Fibroblast of the aortic adventitia (primary cell): ENCODE data around the gene MYCBPAP. TPM values are rescaled to one million over a fixed set of nuclear protein-coding genes. Genes with fewer than 3 reads are reported as not detected.

ENCODE experiments used
- DNase-seq: peaks from one replicate; pipeline ENCODE4 v3.0.0-alpha.2; 2010; ENCODE audit warnings: low read depth
- H3K4me3 ChIP-seq: 2 replicates; pipeline ENCODE4 v1.5.1; 2011; ENCODE audit warnings: low read depth, mild to moderate bottlenecking, control low read depth, low read length, moderate library complexity
- total RNA-seq: library from RNA; depleted of rRNA; stranded (reverse); fragments of >200 nt; gene quantifications from 2 replicates; pipeline ENCODE4 v1.2.3, GENCODE V29; 2012; ENCODE audit warnings: low replicate concordance
- TF ChIP-seq, protein P1 (sequence below): IDR thresholded peaks from 2 replicates; pipeline ENCODE4 v1.5.1; 2011; ENCODE audit warnings: mild to moderate bottlenecking, low read length, control low read depth, inconsistent platforms; ENCODE audit not compliant: insufficient read depth

The MYCBPAP gene
- total RNA-seq, 1 donor, result 0.99 TPM

DNA sequence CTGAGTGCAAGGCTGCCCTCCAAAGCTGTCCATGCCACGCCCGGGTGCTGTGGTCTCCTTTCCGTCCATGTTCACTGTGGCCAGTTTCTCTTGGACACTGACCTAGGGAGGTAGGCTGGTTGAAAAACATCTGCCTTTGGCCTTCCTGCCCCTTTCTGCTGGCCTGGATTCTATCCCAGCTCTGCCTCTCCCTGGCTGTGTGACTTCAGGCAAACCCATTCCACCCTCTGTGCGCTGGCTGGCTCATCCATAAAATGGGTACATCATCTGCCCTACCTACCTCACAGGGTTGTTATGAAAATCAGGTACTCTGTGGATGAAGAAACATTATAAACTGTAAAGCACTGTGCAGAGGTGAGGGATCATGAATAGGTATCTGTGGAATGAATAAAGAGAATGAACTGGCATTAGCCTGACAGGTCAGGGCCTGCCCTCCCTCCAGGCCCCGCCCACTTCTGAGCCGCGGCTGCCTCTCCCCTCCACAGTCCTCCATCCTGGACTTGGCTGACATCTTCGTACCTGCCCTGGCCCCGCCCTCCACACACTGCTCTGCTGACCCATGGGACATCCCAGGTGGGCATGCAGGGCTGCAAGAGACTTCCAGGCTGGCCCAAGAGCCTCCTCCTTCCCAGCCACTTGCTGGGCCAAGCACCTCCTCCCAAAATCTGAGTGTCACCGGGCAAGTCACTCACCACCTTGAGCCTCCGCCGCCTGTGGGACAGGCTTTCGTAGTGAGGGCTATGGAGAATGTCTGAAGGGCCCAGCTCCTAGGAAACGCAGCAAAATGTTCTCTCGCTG, 31.7 kb downstream of the MYCBPAP start:
- no peak overlapping the region for H3K4me3 ChIP-seq
- TF ChIP-seq, protein P1, sequence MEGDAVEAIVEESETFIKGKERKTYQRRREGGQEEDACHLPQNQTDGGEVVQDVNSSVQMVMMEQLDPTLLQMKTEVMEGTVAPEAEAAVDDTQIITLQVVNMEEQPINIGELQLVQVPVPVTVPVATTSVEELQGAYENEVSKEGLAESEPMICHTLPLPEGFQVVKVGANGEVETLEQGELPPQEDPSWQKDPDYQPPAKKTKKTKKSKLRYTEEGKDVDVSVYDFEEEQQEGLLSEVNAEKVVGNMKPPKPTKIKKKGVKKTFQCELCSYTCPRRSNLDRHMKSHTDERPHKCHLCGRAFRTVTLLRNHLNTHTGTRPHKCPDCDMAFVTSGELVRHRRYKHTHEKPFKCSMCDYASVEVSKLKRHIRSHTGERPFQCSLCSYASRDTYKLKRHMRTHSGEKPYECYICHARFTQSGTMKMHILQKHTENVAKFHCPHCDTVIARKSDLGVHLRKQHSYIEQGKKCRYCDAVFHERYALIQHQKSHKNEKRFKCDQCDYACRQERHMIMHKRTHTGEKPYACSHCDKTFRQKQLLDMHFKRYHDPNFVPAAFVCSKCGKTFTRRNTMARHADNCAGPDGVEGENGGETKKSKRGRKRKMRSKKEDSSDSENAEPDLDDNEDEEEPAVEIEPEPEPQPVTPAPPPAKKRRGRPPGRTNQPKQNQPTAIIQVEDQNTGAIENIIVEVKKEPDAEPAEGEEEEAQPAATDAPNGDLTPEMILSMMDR, result no peak
- DNase-seq, result no peak

DNA sequence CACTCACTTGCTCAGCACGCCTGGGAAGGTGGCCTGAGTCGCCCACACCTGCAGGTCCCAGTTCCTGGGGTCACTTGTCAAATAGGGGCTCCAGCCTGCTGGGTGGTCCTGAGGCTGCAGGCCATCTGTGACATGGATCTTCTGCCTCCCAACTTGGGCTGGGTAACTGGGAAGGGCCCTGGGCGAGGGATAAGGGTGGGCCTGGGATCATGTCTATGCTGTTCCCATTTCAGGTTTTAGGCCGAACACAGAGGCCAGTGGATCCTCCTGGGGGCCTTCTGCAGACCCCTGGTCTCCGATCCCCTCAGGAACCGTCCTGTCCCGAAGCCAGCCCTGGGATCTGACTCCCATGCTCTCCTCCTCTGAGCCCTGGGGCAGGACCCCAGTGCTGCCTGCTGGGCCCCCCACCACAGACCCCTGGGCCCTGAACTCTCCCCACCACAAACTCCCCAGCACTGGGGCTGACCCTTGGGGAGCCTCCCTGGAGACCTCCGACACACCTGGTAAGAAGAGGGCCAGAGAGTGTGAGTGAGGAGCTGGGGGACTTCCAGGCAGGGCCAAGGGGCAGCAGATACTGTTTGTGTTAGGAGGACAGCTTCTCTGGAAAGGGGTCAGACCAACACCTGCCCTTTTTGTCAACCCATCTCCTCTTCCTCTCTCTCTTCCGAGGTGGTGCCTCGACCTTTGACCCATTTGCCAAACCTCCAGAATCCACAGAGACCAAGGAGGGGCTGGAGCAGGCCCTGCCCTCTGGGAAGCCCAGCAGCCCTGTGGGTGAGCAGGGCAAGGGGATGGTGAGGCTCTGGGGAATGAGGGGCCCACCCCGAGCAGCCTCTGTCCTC, 32.5 kb downstream of the MYCBPAP start:
- no peak for DNase-seq
- no peak overlapping the region for H3K4me3 ChIP-seq
- TF ChIP-seq, protein P1, result no peak

DNA sequence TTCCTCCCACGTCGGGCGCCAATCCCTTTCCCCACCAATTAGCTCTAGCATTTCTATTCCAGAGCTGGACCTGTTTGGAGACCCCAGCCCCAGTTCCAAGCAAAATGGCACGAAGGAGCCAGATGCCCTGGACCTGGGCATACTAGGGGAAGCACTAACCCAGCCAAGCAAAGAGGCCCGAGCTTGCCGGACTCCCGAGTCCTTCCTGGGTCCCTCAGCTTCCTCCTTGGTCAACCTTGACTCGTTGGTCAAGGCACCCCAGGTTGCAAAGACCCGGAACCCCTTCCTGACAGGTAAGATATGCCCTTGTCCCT, 33.1 kb downstream of the MYCBPAP start:
- H3K4me3 ChIP-seq, result peak overlapping the region; percentile 69
- DNase-seq, result no peak
- TF ChIP-seq, protein P1, result no peak

DNA sequence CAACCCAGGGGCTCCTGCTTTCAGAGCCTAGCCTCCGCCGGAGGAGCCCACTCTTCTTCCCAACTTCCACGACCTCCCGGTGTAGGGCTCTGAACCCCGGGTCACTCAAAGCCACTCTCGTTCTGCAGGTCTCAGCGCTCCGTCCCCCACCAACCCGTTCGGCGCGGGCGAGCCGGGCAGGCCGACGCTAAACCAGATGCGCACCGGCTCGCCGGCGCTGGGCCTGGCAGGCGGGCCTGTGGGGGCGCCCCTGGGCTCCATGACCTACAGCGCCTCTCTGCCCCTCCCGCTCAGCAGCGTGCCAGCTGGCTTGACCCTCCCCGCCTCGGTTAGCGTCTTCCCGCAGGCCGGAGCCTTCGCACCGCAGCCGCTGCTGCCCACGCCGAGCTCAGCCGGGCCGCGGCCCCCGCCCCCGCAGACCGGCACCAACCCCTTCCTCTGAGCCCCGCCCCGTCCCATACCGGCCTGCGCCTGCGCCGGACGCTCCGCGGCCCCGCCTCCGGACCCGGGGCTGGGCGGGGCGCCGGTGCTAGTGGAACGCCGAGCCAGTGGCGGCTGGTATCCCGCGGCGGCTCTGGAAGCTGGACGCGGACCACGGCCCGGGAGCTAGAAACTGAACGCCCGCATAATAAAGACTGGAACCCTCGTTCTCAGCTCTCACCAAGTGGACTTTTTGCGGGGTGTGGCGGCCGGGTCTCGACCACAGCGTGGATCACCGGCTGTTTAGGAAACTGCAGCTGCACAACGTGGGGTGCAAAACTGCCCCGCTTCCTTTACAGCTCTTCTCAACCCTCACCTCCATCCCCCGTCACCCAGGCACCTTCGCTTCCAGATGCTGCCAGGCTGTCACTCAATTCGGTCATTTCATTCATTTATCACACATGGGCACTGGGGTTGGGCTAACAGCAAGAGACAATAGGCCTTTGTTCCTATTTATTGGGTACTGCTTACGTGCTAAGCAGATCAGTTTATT, 33.8 kb downstream of the MYCBPAP start:
- peak overlapping the region; percentile 69 for H3K4me3 ChIP-seq
- TF ChIP-seq, protein P1, result peak; percentile 20
- DNase-seq, result peak; percentile 62

DNA sequence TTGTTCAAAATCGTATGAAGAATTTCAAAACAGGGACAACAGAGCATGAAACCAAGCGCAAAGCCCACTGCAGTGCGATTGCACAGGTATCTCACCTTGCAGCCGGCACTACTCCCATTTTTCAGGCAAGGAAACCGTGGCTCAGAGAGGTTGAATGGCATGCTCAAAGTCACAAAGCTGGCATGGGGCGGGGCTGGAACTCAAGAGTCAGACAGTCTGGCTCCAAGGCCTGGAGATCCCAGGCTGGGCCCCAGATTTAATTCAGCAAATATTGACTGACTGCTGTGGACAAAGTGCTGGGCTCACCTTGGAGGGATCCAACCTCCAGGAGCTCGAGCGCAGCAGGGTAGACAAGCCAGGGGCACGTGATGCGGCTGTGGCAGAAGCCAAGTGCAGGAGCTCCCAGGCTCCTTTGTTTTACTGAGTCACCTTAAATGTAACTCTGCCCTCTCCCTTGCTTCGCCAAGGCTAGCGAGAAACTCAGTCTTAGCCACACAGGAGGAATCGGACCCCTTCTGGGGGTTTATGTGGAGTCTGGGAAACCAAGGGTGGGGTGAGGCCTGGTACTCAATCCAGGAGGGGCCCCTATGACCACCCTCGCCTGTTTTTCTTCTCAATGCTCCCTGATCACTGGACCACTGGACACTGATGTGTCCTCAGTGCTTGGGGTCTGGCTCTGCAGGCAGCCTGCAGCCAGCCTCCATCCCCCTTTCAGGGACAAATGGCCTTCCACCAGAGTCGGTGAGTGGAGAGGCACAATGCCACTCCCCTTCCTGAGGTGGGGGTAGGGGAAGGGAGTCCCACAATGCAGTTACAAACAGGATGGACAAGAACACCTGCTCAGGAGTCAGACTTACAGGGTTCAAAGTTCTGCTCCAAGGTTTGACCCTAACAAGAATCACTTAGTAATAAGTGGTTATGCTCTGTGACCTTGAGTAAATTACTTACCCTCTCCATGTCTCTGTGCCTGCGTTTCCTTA, 34.8 kb downstream of the MYCBPAP start:
- H3K4me3 ChIP-seq, result no peak overlapping the region
- TF ChIP-seq, protein P1, result no peak
- no peak for DNase-seq
